Loucy (cell line): ENCODE measurements around the gene ABCA6.

Experiments
- CTCF ChIP-seq: fragments of 200-600 bp; sonication (generic); conservative IDR thresholded peaks from 2 replicates; pipeline ENCODE4 v1.5.1; 2014; ENCODE audit warnings: mild to moderate bottlenecking, antibody characterized with exemption, low read length
- EZH2phosphoT487 ChIP-seq: fragments of 200-600 bp; IDR thresholded peaks from 2 replicates; pipeline ENCODE4 v1.6.1; 2018; ENCODE audit warnings: antibody characterized with exemption, mild to moderate bottlenecking, moderate library complexity, borderline replicate concordance

GRCh38 chr17:69144331-69145255 is 2.9 kb upstream of the ABCA6 start:
- TF ChIP-seq CTCF (no peak), EZH2phosphoT487 (no peak)
